HG03025 (cell line): Measurements from ENCODE around the gene CHGA.

Source experiments
- ATAC-seq: cut with Tn5 transposase; IDR thresholded peaks from one replicate; pipeline ENCODE4 v1.9.1; 2021; ENCODE audit warnings: mild to moderate bottlenecking, moderate library complexity; ENCODE audit not compliant: unreplicated experiment, low FRiP score

CHGA gene

DNA sequence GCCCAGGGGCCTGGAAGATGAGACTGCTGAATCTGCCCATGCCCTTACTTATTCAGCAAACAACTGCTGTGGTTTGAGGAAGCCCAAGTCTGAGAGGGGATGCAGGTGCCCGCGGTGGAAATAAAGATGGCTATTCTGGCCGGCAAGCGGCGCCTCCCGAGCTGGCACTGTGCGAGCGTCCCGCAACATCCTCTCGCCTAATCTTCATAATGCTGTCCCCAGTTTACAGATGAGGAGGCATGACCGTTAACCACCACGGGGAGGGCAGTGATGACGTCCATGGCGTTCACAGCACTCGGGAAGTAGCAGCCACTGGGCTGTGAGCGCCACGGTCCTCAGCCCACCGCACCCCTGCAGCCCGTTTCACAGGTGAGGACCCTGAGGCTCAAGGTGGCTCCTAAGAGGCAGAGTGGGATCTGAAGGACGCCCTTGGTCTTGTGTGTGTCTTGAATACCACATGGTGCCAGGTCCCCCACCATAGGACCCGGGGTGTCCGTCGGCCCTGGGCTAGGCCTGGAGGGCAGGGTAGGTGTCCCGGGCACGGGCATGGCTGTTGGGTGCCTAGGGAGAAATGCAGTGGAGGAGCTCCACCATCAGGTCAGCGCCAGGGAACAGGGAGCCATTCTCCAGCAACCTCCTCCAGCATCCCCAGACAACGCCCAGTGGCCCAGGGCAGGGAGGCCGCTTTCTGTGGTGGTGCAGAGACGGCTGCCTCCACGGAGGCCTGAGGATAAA, 20.2 kb downstream of the CHGA start:
- ATAC-seq, result no peak

GRCh38 chr14:92943855-92944570, 21.1 kb downstream of the CHGA start:
- no peak for ATAC-seq

- ATAC-seq, result no peak
Measured at GRCh38 chr14:92944976-92945375, 22.0 kb downstream of the CHGA start.

- no peak for ATAC-seq
Measured at GRCh38 chr14:92945544-92945943, 22.6 kb downstream of the CHGA start.

GRCh38 chr14:92945959-92946846, 23.3 kb downstream of the CHGA start:
- ATAC-seq, result no peak

- ATAC-seq, result no peak
Measured at GRCh38 chr14:92946847-92947545, 24.0 kb downstream of the CHGA start.

- ATAC-seq, result no peak
Measured at GRCh38 chr14:92948647-92949046, 25.7 kb downstream of the CHGA start.

DNA sequence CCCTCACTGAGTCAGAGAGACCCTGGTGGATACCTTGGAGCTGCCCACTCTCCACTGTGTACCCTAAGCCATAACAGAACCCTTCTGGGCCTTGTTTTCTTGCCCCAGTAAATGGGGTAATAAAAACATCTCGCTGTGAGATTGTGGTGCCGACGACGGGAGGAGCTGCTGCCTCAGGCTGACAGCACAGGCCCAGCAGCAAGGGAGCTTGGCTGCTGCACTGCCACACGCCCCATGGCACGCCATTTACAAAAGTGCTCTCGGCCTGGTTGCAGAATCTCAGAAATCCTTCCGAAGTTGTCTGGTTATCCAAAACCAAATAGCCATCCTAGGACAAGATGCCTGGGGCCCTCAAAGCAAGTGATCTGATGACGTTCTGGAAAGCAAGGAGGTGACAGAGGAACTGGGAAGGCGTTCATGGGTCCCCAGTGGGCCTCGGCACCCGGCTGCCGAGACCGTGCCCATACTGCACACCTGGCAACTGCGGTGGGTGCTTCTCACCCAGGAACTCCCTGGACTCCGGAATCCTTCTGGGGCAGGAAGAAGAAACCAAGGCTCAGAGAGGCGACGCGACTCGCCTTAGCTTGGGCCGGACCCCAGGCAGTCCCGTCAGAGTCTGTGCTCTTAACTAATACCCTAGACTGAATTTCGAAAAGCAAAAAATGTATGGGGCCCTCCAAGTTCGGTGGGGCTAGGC, 26.7 kb downstream of the CHGA start:
- no peak for ATAC-seq

- no peak for ATAC-seq
Measured at GRCh38 chr14:92950193-92950540, 27.2 kb downstream of the CHGA start.

DNA sequence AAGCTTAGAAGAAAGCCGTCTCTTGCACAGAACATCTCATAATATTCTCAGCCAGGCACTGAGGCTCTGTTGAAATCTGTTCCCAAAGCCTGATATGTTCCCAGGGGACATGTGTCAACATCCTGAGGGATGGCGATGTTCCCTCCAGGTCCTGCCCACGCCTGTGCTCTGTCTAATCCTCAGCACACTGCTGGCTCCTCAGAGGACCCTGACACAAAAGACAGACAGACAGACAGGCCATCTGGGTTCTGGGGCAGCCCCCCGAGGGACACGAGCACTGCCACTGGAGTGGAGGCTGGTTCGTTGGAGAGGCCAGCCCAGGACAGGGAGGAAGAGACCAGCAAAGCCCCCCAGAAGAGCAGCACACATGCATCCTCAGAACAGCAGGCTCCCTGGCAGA, 27.8 kb downstream of the CHGA start:
- no peak for ATAC-seq

DNA sequence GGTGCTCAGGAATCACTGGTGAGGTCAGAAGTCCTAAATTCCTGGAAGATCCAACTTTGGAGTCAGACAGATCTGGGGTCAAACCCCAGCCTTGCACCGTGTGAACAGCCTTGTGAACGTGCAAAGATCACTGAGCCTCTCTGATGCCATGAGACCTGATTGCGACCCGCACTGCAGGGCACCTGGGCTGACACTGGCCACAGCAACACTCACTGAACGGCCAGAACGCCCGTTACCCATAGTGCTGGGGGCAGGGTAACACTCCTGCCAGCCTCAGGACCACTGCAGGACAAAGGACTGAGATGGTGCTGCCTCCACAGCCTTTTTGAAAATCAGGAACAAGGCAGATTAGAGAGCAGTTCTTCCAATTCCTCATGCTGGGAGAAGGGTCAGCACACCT, 28.3 kb downstream of the CHGA start:
- no peak for ATAC-seq

DNA sequence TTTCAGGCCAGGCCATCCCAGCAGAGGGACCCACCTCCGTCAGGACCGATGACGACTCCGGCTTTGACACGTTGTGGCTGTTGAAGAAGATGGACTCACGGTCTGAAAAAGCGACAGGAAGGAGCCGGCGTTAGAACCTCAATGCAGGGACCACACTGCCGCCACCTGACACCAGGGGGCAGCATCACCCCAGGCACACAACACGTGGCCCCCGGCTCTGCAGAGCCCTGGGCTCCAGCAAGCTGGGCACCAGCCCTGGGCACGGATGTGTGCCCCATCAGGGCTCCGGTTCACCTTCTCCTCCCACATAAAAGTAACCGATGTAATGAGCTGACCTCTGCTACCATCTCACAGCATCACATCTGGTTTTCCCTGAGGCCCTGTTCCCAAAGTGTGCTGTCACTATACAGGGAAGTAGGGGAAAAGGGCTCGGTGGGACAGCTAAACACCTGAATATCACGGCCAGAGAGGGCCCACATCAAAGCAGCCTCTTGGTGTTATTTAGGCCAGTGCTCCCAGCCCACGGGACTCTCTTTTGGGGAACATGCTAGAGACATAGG, 29.0 kb downstream of the CHGA start:
- ATAC-seq, result no peak

GRCh38 chr14:92952481-92953298, 29.7 kb downstream of the CHGA start:
- no peak for ATAC-seq

GRCh38 chr14:92953526-92953925, 30.6 kb downstream of the CHGA start:
- no peak for ATAC-seq

DNA sequence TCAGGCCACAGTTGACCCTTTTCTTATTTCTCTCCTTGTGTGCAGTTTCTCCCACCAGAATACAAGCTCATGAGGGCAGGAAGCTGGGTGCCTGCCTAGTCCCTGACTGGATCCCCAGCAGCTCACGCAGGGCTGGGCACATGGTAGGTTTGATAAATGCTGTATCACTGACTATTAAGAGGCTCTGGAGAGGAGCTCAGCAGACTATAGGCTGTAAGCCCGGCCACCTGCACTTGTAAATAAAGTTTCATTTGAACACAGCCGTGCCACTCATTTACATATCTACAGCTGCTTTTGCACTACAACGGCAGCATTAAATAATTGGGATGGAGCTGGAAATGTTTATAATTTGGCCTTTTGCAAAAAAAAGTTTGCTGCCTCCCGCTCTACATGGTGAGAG, 32.0 kb downstream of the CHGA start:
- ATAC-seq, result no peak

GRCh38 chr14:92955381-92955780, 32.4 kb downstream of the CHGA start:
- ATAC-seq, result no peak

GRCh38 chr14:92956961-92957360, 34.0 kb downstream of the CHGA start:
- ATAC-seq, result no peak

- ATAC-seq, result no peak
Measured at GRCh38 chr14:92958373-92959188, 35.6 kb downstream of the CHGA start.
